Endothelial cell (in vitro differentiated cells): Measurements from ENCODE around the gene IGDCC3. TPM values are rescaled to one million over a fixed set of nuclear protein-coding genes. Genes with fewer than 3 reads are reported as not detected.
A peak's percentile ranks its signal among the peaks of the same experiment; 100 is the strongest.

Experiments used
- DNase-seq: peaks from one replicate; pipeline ENCODE4 v3.0.0; 2021; ENCODE audit warnings: low spot score
- H3K27ac Mint-ChIP-seq: one replicate; pipeline ENCODE4 v1.8.0; 2021; ENCODE audit warnings: mixed read lengths, inconsistent platforms; ENCODE audit not compliant: unreplicated experiment
- H3K27me3 Mint-ChIP-seq: one replicate; pipeline ENCODE4 v1.8.0; 2021; ENCODE audit warnings: mild to moderate bottlenecking, moderate library complexity, mixed read lengths, inconsistent platforms; ENCODE audit not compliant: unreplicated experiment
- H3K36me3 Mint-ChIP-seq: one replicate; pipeline ENCODE4 v1.8.0; 2021; ENCODE audit warnings: mild to moderate bottlenecking, low read depth, mixed read lengths, inconsistent platforms; ENCODE audit not compliant: unreplicated experiment
- H3K4me1 Mint-ChIP-seq: one replicate; pipeline ENCODE4 v1.8.0; 2021; ENCODE audit warnings: mild to moderate bottlenecking, mixed read lengths, inconsistent platforms; ENCODE audit not compliant: unreplicated experiment
- H3K4me3 Mint-ChIP-seq: one replicate; pipeline ENCODE4 v1.8.0; 2021; ENCODE audit warnings: mild to moderate bottlenecking, mixed read lengths, inconsistent platforms; ENCODE audit not compliant: unreplicated experiment
- H3K9me3 Mint-ChIP-seq: one replicate; pipeline ENCODE4 v1.8.0; 2021; ENCODE audit warnings: mixed read lengths, inconsistent platforms; ENCODE audit not compliant: unreplicated experiment
- CTCF ChIP-seq: fragments of 200-600 bp; sonication (generic); IDR thresholded peaks from one replicate; pipeline ENCODE4 v1.5.0; 2021; ENCODE audit warnings: antibody characterized with exemption; ENCODE audit not compliant: unreplicated experiment
- total RNA-seq: library from RNA; stranded (reverse); fragmentation: NEBNext Ultra II Directional; extraction: Animal tissue kit (Norgen Biotek cat#: 25700); gene quantifications from one replicate; pipeline ENCODE4 v1.2.1, GENCODE V29; 2021; ENCODE audit not compliant: unreplicated experiment

Gene IGDCC3
- total RNA-seq, 1 donor from 2014 or later: 538 TPM

- peaks cover 20% of the 10 kb centered on the region for H3K36me3 Mint-ChIP-seq
- H3K9me3 Mint-ChIP-seq: no peaks in the 10 kb centered on the region
- TF ChIP-seq CTCF: no peak
- peak overlapping the region; percentile 96 for H3K4me3 Mint-ChIP-seq
- H3K27ac Mint-ChIP-seq: peak overlapping the region; percentile 31
- no peak for DNase-seq
- peaks cover 36% of the 10 kb centered on the region for H3K4me1 Mint-ChIP-seq
- peaks cover 22% of the 10 kb centered on the region for H3K27me3 Mint-ChIP-seq
These were observed 45.6 kb upstream of the IGDCC3 start for GRCh38 chr15:65423150-65423975.

- peak; percentile 47 for DNase-seq
- TF ChIP-seq CTCF: no peak
- peaks cover 20% of the 10 kb centered on the region for H3K36me3 Mint-ChIP-seq
- peaks cover 25% of the 10 kb centered on the region for H3K27me3 Mint-ChIP-seq
- H3K4me1 Mint-ChIP-seq: peaks cover 46% of the 10 kb centered on the region
- H3K4me3 Mint-ChIP-seq: peak overlapping the region; percentile 95
- H3K9me3 Mint-ChIP-seq: no peaks in the 10 kb centered on the region
- H3K27ac Mint-ChIP-seq: no peak overlapping the region
These were observed 43.8 kb upstream of the IGDCC3 start for GRCh38 chr15:65421360-65422215.

- H3K4me1 Mint-ChIP-seq: peaks cover 43% of the 10 kb centered on the region
- DNase-seq: no peak
- H3K4me3 Mint-ChIP-seq: peak overlapping the region; percentile 57
- H3K9me3 Mint-ChIP-seq: no peaks in the 10 kb centered on the region
- H3K27me3 Mint-ChIP-seq: peaks cover 25% of the 10 kb centered on the region
- no peak for TF ChIP-seq CTCF
- peak overlapping the region; percentile 71 for H3K27ac Mint-ChIP-seq
- H3K36me3 Mint-ChIP-seq: peaks cover 20% of the 10 kb centered on the region
These were observed 43.2 kb upstream of the IGDCC3 start for GRCh38 chr15:65420975-65421359.

- Mint-ChIP-seq H3K27ac (no peak overlapping the region), H3K4me1 (peaks cover 34% of the 10 kb centered on the region), H3K9me3 (no peaks in the 10 kb centered on the region), H3K36me3 (peaks cover 11% of the 10 kb centered on the region), H3K4me3 (no peak overlapping the region), H3K27me3 (peaks cover 18% of the 10 kb centered on the region)
- DNase-seq: no peak
- TF ChIP-seq CTCF: no peak
These were observed 40.8 kb upstream of the IGDCC3 start for GRCh38 chr15:65418596-65418995.
